ENCODE results near the gene IGFBP5.
A peak's percentile ranks its signal among the peaks of the same experiment; 100 is the strongest.

The IGFBP5 gene

GRCh38 chr2:216713691-216714336 lies 18.5 kb upstream of the IGFBP5 start:
- DNase-seq (ENCODE audit: low spot score): no peak

- DNase-seq (ENCODE audit: low spot score): no peak
These were observed 16.0 kb upstream of the IGFBP5 start for GRCh38 chr2:216711348-216711747.

GRCh38 chr2:216710551-216711301 lies 15.4 kb upstream of the IGFBP5 start:
- DNase-seq (ENCODE audit: low spot score): no peak

- no peak for DNase-seq (ENCODE audit: low spot score)
These were observed 7.4 kb upstream of the IGFBP5 start for GRCh38 chr2:216702756-216703155.

GRCh38 chr2:216701544-216701943 lies 6.2 kb upstream of the IGFBP5 start:
- no peak for DNase-seq (ENCODE audit: low spot score)

- DNase-seq (ENCODE audit: low spot score): no peak
These were observed 5.4 kb upstream of the IGFBP5 start for GRCh38 chr2:216700781-216701180.

GRCh38 chr2:216700088-216700567 lies 4.8 kb upstream of the IGFBP5 start:
- no peak for DNase-seq (ENCODE audit: low spot score)

- peak; percentile 55 for DNase-seq (ENCODE audit: low spot score)
These were observed 3.5 kb upstream of the IGFBP5 start for GRCh38 chr2:216698895-216699294.

- DNase-seq (ENCODE audit: low spot score): no peak
These were observed 2.9 kb upstream of the IGFBP5 start for GRCh38 chr2:216698293-216698692.

GRCh38 chr2:216696751-216697560 lies 1.6 kb upstream of the IGFBP5 start:
- DNase-seq (ENCODE audit: low spot score): no peak

- no peak for DNase-seq (ENCODE audit: low spot score)
These were observed 972 bp upstream of the IGFBP5 start for GRCh38 chr2:216696321-216696720.

- no peak for DNase-seq (ENCODE audit: low spot score)
These were observed 527 bp downstream of the IGFBP5 start for GRCh38 chr2:216694826-216695217.

- DNase-seq (ENCODE audit: low spot score): peak; percentile 58
These were observed 1.1 kb downstream of the IGFBP5 start for GRCh38 chr2:216694082-216694825.

GRCh38 chr2:216693414-216694080 lies 1.8 kb downstream of the IGFBP5 start:
- DNase-seq (ENCODE audit: low spot score): no peak

- peak; percentile 74 for DNase-seq (ENCODE audit: low spot score)
These were observed 2.5 kb downstream of the IGFBP5 start for GRCh38 chr2:216692636-216693413.

GRCh38 chr2:216690853-216691741 lies 4.3 kb downstream of the IGFBP5 start:
- peak; percentile 62 for DNase-seq (ENCODE audit: low spot score)

- DNase-seq (ENCODE audit: low spot score): no peak
These were observed 4.9 kb downstream of the IGFBP5 start for GRCh38 chr2:216690456-216690852.

- DNase-seq (ENCODE audit: low spot score): no peak
These were observed 6.0 kb downstream of the IGFBP5 start for GRCh38 chr2:216689397-216689796.

- DNase-seq (ENCODE audit: low spot score): no peak
These were observed 6.5 kb downstream of the IGFBP5 start for GRCh38 chr2:216688731-216689340.
